Islet precursor cell (in vitro differentiated cells): Measurements from ENCODE around the gene RUNX2.
"Not testable (repeated sequence)": the region's sequence is repeated elsewhere in the genome, so short reads cannot be mapped to it uniquely, and the experiment has no call there.

Experiments
- DNase-seq: peaks from one replicate; pipeline ENCODE4 v3.0.0-alpha.2; 2018

RUNX2 gene

DNA sequence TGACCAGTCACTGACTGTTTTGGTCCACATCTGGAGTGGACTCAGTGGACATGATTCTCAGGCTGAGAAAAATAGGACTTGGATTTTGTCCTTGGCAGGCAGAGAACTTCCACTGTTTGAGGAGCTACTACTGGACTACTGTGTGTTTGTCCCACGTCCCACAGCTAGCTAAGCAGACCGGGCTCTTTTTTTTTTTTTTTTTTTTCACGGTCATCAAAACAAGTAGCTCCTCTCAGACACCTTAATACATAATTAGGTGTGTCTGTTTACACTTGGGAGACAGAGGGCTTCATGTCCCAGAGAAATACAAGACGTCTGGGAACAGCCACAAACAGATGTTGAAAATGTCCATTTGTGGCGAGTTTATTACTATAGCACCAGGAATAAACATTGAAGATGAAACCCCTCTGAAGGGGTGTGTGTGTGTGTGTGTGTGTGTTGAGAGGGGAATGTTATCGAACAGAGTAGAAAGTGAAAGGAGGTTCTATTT is 204.6 kb downstream of the RUNX2 start:
- no peak for DNase-seq

DNA sequence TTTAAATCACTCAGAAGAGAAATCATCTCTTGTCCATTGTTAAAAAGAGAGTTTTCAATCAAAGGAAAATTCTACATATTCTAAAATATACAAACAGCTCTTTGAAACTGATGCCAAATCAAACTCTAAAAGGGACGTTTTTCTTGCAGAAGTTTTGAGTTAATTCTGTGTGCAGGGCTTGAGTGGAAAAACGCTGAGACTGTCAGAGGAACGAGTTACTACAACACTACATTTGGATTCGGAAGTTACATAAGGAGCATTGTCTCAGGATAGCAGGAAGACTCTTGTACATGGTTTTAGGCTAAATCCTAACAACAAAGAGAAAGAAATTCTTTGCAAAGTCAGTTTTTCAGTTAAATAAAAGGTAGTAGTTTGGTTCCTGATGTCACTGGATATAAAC is 205.3 kb downstream of the RUNX2 start:
- no peak for DNase-seq

DNA sequence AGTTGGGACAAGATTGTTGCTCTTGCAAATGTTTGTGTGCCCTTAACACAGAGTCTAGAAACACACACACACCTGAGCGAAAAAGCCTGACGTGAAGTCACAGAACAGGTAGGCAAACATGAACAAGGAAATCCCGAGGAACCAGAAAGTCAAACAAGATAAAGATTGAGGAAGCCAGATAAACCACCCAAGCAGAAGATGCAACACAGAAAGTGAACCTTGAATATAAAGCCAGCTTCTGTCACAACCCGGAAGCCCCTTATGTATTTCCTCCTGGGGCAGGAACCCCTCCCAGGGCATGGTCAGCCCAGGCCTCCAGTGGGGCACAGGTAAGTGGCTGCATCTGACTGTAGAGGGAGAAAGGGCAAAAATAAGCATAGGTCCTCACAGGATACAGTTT is 207.8 kb downstream of the RUNX2 start:
- no peak for DNase-seq

DNA sequence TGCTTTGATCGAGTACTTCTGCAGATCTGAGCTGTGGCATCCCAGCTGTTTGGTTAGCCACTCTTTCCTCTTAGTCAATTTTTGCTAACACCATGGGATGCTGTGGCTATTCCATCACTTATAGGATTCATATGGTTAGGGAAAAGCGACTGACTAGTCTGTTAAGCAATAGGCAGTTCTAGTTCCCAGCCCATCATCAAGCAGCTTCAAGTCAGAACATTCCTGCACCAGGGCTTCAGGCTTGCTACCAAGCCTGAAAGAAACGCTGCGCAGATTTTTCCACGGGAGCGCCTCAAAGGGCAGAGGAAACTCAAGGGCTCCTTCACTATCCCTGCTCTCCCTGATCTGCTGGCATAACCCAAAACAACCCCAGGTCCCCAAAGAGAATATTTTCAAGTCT is 209.4 kb downstream of the RUNX2 start:
- DNase-seq, result no peak

DNA sequence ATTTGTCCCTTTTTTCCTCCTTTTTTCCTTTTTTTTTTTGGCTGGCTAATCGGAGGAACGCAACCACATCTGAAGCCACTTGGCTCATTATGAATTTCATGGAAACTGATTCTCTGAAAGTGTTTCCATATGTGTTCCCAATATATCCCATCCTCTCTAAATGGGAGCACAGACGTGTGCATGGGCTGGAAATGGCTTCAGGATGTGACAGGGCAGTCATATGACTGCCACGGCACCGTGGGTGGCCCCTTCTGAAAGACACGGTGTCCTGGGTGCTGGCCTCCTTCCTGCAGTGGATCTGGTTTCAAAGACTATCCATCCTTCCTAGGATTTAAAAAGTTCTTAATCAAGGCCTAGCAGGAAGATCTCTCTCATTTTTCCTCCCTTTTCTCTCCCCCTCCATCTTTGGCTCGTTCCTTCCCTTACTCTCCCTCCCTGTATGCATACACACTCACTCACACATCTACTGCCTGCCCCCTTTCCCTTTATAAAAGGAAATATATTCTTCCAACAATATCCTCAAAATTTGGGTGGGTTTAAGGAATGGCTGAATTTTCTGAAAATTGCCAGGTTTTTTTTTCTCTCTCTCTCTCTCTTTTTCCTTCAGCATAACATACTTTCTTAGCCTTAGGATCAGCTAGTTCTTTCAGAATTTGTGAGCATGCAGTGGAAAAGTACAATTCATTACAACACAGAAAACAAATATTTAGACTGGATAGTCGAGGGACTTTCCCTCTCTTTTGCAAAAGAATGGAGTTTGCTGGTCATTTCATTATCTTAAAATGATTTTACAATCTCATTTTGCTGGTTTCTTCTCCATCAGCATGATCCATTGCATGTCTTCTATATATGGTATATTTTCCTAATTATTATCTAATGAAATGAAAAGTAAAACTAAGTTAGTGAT is 210.8 kb downstream of the RUNX2 start:
- DNase-seq, result no peak

DNA sequence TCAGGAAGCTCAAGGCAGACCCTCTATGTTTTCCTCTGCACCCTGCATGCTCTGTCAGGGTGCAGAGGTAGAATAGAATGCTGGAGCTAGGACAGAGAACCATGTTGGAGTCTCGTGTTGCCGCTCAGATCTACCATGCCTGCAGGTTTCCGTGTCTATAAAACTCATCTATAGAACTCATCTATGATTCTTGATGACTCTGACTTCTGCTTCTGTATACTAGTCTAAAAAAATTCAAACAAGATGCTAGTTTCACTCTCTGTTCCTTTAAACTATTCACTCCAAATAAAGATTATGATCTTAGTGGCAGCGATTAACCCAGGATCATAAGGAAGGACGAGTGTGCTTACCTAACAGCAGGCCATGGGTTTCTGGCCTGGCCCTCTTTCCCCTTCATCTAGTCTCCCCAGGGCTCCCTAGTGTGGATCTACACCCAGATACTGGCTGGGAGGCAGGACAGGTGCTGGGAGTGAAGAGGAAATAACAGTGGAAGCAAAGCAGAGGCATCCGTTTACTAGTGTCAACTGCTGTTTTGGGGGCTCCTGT is 212.3 kb downstream of the RUNX2 start:
- DNase-seq, result no peak

DNA sequence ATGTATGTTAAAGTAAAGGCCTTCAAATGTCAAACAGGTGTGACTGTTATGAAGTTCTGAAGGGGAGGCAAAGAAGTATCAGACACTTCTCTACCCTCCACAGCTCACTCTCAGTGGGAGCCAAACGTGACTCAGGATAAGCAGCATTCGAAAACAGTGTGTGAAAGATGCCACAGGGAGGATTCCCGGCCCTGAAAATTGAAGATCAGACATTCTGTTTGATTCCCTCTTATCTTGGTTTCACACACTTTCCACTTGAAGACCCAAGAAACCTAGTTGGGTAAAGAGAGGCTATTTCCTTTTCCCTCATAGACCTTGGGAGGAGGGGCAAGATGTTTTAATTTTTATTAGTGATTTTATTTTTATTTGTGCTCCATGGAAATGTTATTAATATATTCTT is 213.8 kb downstream of the RUNX2 start:
- DNase-seq, result no peak

DNA sequence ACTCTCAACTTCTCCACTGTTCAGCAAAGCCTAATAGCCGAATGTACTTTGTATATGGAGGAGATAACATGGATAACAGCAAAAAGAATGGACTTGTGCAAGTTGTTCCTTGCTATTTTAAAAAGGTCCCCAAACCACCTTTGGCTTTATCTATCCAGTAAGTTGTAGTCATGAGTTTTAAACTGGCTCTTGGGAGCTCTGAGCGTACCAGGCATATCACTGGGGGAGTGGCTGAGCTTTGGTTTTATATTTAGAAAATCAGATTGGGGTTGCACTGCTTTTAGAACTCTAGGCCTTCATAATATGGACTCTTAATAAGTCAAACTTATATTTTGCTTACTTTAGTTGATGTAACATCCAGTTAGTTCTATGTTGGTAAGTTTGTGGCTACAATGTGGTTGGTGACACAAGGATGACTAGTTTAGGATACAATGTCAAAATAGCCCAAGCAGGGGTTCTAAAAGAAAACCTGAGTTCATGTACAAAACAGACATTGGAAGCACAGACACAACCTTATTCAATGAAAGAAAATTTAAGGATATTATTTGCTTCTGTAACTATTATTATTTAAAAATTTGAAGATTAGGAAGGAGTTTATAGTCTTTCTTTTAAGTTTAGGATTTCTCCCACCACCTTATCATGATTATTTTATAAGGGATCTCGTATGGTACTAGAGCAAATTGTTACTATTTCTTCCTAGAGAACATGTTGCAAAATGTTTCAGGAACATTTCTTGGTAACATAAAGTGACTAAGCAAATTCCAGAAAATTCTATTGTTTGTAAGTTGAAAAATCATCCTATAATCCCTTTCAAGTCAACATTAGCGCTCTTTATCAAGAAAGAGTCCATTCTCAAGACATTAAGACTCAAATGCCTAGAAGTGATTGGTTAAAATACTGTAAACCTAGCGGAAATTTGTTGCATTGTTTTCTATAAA is 215.4 kb downstream of the RUNX2 start:
- DNase-seq, result no peak

DNA sequence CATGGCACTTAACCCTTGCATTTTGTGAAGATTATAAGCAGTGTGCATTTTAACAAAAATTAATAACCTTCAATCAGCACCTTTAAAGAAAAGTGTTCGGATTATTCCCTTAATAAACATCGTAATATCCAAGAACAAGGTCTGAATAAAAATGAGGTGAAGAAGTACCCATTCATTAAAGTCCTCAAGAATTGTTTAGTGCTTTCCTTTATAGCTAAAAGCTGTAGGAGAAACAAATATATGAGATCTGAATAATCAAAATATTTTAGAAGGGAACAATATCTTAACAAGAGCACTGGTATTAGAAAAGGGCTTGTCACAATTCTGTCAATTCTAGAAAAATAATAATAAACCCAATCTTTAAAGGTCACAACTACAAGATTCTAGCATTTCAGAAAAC is 217.3 kb downstream of the RUNX2 start:
- no peak for DNase-seq

DNA sequence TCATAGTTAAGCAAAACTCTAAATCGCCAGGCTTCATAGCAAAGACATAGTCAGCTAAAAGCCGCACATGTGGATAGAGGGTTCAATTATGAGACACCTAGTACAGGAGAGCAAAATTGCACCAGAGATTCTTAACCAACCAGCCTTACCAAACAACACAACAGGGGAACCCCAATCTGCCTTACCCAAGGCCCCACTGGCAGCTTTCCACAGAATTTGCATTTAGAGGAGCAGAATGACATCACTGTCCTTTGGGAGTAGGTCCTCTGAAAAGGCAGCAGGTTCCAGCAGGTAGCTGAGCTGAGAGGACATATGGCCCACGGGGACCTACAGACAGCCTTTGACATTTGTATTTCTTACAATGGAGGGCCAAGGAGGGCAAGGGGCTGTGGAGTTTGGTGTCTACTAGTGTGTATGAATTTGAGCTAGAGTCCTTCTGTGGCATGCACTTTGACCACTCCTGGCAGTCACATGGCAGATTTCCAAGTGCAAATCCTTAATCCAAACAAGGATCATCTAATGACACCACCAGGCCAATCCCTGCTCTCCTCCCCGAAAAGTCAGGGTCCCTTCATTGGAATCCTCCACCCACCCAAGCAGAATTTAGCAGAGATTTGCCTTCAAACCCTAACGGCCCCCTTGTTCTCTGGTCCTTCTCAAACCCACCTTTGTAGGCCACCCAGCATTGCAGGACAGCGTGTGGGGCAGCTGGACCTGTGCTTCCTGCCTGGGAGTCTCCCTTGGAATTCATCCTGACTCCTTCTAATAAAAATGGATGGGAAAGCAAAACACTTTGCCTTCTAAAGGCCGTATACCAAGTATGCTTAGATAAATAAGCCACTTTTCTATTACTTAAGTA is 220.8 kb downstream of the RUNX2 start:
- no peak for DNase-seq

DNA sequence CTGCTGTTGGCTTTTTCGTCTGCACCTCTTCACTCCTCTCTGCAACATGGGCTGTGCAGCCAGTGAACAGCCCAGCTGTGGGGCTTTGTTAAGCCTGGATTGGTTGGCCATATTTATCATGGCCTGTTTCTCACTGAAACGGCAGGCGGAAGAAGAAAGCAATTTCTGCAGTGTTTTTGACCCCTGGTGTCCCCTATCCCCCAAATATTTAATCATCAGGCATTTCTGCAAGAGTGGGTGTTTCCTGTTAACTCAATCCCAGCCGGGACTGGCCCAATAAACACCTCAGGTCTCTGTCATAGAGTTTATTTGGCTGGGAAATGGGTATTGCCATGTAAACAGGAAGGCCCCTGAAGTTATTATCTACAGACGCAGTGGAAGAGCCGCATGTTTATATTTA is 224.4 kb downstream of the RUNX2 start:
- DNase-seq, result no peak

DNA sequence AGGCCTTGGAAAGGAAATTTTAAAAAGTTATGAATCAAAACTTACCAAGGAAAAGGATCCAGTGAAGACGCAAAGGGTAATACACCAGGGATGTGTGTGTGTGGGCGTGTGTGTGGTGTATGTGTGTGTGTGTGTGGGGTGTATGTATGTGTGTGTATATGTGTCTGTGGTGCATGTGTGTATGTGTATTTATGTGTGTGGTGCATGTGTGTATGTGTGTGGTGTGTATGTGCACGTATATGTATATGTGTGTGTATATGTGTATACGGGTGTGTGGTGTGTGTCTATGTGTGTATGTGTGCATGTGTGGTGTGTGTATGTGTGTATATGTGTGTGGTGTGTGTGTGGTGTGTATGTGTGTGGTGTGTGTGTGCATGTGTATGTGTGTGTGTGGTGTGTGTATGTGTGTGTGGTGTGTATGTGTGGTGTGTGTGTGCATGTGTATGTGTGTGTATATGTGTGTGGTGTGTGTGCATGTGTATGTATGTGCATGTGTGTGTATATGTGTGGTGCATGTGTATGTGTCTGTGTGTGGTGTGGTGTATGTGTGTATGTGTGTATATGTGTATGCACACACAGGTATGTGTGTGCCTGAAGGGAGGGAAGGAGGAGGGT is 225.7 kb downstream of the RUNX2 start:
- no peak for DNase-seq

DNA sequence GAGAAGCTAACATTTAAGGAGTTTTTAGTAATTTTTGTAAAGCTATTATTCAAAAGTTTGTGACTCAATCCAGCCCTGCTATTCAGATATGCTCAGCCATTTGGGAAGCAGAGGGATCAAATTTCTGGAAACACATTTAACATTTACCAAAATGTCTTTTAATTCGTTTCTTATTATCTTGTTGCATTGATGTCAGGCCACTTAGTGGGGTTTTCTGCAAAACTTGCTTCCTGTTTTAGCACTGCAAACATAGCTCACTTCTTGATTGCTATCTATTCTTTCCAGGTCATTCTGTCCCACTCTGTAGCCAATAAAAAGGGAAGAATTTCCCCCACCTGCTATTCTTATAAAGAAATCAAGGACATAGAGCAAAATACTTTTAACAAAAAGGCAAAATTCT is 226.5 kb downstream of the RUNX2 start:
- DNase-seq, result no peak

DNA sequence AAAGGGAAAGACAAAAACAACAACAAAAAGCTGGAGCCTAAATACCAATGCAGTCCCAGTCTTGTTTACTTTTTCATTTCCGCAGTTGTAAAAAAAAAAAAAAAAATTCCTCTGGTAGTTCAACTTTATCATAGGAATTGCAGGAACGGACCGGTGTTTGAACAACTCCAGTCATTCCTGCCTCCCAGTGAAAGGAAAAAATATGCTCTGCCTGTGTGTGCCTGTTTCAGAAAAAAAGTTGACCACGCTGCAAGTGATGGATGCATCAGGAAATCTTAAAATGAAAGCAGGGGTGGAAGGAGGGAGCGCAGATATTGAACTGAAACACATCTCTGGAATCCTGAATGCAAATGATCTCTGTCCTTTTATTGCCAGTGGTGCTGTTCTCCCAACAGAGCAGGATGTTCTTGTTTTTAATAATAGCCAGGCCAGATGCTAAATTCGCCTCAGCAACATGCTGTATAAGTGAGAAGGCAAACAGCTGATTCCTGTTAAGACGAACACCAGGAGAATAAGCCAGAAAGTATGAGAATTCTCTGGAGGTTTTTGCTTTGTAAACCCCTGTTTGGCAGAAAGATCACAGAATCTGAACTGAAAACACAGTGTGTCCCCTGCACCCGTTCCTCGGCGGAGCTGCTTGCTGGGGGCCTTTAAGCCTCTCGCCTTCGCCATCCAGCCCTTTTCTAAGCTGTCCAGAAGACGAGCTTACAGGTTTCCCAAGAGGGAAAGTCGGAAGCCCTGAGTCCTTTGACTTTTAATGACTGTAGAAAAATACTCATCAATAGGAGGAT is 228.0 kb downstream of the RUNX2 start:
- DNase-seq, result no peak

DNA sequence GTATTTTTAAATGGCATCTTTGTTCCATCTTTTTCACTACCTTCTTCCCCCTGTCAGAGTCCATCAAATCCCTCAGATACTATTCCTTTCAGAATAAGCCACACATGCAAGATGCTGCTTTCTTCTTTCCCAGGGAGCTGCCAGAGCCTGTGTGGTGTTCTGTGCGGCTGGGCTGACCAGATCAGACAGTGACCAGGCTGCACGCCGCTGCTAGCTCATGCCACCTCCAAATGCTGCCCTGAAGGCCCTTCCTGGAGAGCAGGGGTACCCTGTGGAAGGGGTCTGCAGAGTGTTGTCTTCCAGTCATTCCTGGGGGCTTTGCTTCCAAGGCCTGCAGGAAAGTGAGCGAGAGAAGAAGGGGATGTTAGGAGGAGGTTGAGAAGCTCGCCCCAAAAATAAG is 228.7 kb downstream of the RUNX2 start:
- no peak for DNase-seq

DNA sequence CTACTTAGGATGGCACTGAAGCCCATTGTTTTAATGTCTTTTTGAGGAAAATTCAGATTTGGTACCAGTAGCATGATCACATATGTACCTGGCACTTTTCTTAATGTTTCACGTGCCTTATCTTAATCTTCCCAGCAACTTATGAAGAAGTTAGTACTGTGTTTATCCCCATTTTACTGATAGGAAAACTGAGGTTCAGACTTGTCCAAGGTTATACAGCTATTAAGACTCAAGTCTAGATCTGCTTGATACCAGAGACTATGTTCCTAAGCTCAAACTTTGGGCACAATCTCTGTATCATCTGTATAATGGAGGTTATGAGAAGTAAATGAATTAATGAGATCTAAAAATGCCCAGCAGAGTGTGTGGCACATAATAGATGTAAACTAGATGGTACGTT is 229.3 kb downstream of the RUNX2 start:
- no peak for DNase-seq

DNA sequence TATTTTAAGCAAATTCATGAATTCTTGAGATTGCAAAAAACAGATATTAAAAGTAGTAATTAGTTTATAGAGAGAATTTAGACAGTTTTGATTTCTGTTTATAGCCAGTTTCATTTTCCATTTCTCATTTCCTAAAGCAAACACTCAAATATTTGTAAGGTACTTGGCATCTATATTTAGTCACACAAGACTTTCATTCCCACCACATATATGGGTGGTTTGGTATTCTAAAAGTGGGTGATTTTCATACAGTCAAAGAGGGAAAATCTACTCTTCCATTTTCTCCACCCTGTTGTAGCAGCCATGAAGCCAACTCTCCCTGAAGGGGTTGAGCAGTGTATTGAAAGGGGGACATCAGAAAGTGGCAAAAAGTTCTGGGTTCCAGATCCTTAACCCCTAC is 230.7 kb downstream of the RUNX2 start:
- no peak for DNase-seq

DNA sequence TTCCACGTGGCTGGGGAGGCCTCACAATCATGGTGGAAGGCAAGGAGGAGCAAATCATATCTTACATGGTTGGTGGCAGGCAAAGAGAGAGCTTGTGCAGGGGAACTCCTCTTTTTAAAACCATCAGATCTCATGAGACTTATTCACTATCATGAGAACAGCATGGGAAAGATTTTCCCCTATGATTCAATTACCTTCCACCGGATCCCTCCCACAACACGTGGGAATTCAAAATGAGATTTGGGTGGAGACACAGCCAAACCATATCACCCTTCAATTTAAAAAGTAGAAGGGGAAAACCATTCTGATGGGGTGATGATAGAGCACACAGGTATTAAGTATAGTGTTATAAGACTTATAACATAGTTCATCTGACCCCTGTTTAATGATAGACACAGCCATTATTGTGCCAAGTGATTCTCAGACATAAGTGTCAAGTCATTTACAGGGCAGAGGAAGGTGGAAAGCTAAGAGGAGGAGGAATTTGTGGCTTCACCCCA is 232.2 kb downstream of the RUNX2 start:
- DNase-seq, result not testable (repeated sequence)

DNA sequence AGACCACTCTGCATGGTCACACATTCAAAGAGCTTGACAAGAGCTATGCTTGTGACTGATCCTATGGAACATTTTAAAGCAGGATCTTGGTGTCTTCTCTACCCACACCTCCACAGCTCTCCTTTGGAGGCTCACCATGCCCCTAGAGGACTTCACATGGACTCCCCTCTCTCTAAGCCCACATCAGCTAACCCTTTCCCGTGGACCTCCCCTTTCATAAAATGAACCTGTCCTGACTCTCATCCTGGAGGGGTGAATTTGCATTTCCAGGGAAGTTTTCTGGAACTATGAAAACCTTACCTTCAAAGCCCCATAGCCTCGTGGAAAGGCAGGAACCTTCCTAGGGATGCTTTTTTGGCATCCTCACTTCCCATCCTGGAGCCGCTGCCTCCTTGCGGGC is 234.0 kb downstream of the RUNX2 start:
- no peak for DNase-seq

DNA sequence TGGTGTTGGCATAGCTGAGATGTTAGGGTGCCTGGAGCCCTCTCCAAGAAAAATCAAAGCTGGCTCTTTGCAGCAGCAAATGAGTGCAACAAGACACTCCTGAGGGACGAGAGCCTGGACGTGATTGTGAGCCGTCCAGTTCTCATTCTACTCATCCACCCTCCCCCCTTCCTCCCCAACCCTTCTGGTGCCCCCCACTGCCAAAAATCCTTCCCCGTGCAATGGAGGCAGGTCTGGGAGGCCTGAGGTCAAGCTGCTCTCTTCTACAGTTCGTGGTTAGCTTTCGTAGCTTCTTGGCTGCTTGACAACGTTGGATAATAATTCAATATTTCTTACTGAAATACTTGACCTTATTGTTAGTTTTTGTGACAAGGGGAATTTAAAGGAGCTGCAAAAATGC is 234.9 kb downstream of the RUNX2 start:
- no peak for DNase-seq

DNA sequence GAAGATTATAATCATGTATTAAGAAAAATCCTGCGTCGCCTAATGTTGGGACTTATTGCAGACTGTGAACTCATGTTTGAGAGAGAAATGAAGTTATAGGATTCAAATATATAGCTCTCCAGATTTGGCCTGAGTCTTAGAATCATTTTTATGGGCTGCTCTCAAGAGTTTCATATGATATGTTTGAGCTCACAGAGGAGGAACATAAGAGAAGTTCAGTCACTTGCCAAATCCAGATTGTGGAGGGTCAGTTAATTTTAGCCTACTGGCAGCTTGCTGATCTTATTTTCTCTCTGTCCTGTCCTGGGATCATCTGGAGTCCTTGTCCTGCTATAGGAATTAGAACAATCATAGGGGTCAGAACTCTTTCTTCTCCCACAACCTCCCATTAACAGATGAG is 235.7 kb downstream of the RUNX2 start:
- DNase-seq, result no peak
